MM.1S (cell line): ENCODE measurements around the gene ITM2B.

Experiments
- EZH2phosphoT487 ChIP-seq: fragments of 300-600 bp; sonication (generic); IDR thresholded peaks from 2 replicates; pipeline ENCODE4 v1.6.1; 2018; ENCODE audit warnings: antibody characterized with exemption, low read length
- TF ChIP-seq, protein P1 (sequence below): fragments of 300-600 bp; sonication (generic); IDR thresholded peaks from 2 replicates; pipeline ENCODE4 v1.5.1; 2016; ENCODE audit warnings: antibody characterized with exemption, low read length, mixed read lengths

DNA sequence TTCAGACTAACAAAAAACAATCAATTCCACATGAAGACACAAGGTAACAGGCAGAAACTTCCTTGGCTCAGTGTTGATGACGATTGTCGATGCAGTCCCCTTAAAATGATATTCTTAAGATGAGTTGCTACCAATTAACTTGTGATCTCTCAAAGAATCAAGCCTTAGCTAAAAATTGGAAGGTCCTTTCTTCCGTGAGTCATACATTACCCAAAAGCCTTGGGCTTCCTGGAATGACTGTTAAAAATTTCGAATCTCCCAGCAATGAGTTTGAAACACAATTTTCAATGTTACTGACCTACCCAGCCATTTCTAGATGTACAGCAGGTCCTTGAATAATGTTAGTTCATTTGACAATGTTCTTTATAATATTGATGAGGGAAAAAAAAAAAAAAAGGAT, 42.5 kb downstream of the ITM2B start:
- no peak for TF ChIP-seq EZH2phosphoT487
- TF ChIP-seq, protein P1, sequence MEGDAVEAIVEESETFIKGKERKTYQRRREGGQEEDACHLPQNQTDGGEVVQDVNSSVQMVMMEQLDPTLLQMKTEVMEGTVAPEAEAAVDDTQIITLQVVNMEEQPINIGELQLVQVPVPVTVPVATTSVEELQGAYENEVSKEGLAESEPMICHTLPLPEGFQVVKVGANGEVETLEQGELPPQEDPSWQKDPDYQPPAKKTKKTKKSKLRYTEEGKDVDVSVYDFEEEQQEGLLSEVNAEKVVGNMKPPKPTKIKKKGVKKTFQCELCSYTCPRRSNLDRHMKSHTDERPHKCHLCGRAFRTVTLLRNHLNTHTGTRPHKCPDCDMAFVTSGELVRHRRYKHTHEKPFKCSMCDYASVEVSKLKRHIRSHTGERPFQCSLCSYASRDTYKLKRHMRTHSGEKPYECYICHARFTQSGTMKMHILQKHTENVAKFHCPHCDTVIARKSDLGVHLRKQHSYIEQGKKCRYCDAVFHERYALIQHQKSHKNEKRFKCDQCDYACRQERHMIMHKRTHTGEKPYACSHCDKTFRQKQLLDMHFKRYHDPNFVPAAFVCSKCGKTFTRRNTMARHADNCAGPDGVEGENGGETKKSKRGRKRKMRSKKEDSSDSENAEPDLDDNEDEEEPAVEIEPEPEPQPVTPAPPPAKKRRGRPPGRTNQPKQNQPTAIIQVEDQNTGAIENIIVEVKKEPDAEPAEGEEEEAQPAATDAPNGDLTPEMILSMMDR = no peak
